GM12874 (cell line): ENCODE results near the gene DOCK1.

Source experiments
- CTCF ChIP-seq: IDR thresholded peaks from 2 replicates; pipeline ENCODE4 v1.5.1; 2011; ENCODE audit warnings: low read depth, mild to moderate bottlenecking, control low read depth, low read length, moderate library complexity; ENCODE audit not compliant: insufficient read depth

The DOCK1 gene

GRCh38 chr10:127189226-127189625 is 284.0 kb downstream of the DOCK1 start:
- TF ChIP-seq CTCF, result no peak

- no peak for TF ChIP-seq CTCF
Observed at GRCh38 chr10:127190427-127190826, 285.2 kb downstream of the DOCK1 start.

GRCh38 chr10:127193125-127193524 is 287.9 kb downstream of the DOCK1 start:
- TF ChIP-seq CTCF, result no peak

GRCh38 chr10:127194111-127194510 is 288.9 kb downstream of the DOCK1 start:
- no peak for TF ChIP-seq CTCF

GRCh38 chr10:127194599-127194998 is 289.4 kb downstream of the DOCK1 start:
- TF ChIP-seq CTCF, result no peak

- TF ChIP-seq CTCF, result no peak
Observed at GRCh38 chr10:127195041-127195506, 289.8 kb downstream of the DOCK1 start.

GRCh38 chr10:127195571-127196281 is 290.5 kb downstream of the DOCK1 start:
- TF ChIP-seq CTCF, result no peak
